Measurements from ENCODE around the gene SMAD2.

Gene SMAD2

DNA sequence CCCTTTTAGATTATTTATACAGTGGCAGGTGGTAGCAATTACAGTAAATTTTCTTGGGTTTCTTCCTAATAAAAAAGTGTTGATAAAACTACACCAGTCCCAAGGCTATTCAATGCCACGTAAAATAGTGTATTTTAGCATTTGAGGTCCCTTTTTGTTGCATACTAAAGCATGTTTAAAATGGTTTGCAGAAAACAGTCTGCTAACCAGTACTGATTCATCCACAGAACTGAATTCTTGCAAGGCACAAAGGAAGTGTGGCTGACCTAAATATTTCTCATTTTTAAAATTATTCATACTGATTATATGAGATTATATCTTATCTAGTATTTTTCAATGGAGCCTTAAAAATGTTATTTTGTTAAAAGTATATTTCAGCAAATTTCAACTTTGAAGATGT lies 98.1 kb downstream of the SMAD2 start:
- no peak for ATAC-seq
- TF ChIP-seq ZNF565 (CRISPR knock-in tag; conservative IDR thresholded peaks at IDR 0.05; ENCODE audit: low read depth) (no peak), BACH2 (CRISPR knock-in tag; IDR thresholded peaks at IDR 0.05; ENCODE audit: borderline replicate concordance) (no peak), ESRRG (CRISPR knock-in tag; IDR thresholded peaks at IDR 0.05) (no peak), PPARA (CRISPR knock-in tag; IDR thresholded peaks at IDR 0.05; ENCODE audit: borderline replicate concordance) (no peak), ZC3H10 (CRISPR knock-in tag; IDR thresholded peaks at IDR 0.05) (no peak), ZFP30 (CRISPR knock-in tag; IDR thresholded peaks at IDR 0.05) (no peak), ISL1 (CRISPR knock-in tag; IDR thresholded peaks at IDR 0.05) (no peak), ZFP3 (CRISPR knock-in tag; IDR thresholded peaks at IDR 0.05) (no peak)
- TF ChIP-seq, protein P1, sequence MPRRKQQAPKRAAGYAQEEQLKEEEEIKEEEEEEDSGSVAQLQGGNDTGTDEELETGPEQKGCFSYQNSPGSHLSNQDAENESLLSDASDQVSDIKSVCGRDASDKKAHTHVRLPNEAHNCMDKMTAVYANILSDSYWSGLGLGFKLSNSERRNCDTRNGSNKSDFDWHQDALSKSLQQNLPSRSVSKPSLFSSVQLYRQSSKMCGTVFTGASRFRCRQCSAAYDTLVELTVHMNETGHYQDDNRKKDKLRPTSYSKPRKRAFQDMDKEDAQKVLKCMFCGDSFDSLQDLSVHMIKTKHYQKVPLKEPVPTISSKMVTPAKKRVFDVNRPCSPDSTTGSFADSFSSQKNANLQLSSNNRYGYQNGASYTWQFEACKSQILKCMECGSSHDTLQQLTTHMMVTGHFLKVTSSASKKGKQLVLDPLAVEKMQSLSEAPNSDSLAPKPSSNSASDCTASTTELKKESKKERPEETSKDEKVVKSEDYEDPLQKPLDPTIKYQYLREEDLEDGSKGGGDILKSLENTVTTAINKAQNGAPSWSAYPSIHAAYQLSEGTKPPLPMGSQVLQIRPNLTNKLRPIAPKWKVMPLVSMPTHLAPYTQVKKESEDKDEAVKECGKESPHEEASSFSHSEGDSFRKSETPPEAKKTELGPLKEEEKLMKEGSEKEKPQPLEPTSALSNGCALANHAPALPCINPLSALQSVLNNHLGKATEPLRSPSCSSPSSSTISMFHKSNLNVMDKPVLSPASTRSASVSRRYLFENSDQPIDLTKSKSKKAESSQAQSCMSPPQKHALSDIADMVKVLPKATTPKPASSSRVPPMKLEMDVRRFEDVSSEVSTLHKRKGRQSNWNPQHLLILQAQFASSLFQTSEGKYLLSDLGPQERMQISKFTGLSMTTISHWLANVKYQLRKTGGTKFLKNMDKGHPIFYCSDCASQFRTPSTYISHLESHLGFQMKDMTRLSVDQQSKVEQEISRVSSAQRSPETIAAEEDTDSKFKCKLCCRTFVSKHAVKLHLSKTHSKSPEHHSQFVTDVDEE (CRISPR knock-in tag; IDR thresholded peaks at IDR 0.05), result no peak

DNA sequence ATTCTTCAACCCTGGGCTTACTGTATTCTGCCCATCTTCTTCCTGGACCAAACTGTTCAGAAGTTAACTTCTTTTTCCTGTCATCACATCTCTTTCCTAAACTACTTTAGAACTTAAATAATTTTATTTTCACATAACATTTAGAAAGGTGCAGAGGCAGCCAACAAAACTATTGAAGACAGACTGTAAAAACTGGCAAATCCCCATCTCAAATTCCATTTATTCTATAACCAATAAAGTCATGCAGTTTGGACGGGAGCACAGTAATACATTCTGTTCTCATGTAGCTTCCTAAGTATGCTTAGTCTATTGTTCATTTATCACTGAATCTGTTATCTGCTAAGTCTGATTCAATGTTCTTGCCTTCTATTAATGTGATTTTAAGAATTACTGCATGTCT lies 99.1 kb downstream of the SMAD2 start:
- ATAC-seq, result no peak
- TF ChIP-seq, protein P2, sequence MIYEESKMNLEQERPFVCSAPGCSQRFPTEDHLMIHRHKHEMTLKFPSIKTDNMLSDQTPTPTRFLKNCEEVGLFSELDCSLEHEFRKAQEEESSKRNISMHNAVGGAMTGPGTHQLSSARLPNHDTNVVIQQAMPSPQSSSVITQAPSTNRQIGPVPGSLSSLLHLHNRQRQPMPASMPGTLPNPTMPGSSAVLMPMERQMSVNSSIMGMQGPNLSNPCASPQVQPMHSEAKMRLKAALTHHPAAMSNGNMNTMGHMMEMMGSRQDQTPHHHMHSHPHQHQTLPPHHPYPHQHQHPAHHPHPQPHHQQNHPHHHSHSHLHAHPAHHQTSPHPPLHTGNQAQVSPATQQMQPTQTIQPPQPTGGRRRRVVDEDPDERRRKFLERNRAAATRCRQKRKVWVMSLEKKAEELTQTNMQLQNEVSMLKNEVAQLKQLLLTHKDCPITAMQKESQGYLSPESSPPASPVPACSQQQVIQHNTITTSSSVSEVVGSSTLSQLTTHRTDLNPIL (CRISPR knock-in tag; IDR thresholded peaks at IDR 0.05; ENCODE audit: low read depth), result no peak
- TF ChIP-seq, protein P3, sequence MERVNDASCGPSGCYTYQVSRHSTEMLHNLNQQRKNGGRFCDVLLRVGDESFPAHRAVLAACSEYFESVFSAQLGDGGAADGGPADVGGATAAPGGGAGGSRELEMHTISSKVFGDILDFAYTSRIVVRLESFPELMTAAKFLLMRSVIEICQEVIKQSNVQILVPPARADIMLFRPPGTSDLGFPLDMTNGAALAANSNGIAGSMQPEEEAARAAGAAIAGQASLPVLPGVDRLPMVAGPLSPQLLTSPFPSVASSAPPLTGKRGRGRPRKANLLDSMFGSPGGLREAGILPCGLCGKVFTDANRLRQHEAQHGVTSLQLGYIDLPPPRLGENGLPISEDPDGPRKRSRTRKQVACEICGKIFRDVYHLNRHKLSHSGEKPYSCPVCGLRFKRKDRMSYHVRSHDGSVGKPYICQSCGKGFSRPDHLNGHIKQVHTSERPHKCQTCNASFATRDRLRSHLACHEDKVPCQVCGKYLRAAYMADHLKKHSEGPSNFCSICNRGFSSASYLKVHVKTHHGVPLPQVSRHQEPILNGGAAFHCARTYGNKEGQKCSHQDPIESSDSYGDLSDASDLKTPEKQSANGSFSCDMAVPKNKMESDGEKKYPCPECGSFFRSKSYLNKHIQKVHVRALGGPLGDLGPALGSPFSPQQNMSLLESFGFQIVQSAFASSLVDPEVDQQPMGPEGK (CRISPR knock-in tag; IDR thresholded peaks at IDR 0.05; ENCODE audit: borderline replicate concordance), result no peak
- TF ChIP-seq ARNTL (CRISPR knock-in tag; IDR thresholded peaks at IDR 0.05; ENCODE audit: borderline replicate concordance, low read depth) (no peak), ISL1 (CRISPR knock-in tag; IDR thresholded peaks at IDR 0.05) (no peak)

DNA sequence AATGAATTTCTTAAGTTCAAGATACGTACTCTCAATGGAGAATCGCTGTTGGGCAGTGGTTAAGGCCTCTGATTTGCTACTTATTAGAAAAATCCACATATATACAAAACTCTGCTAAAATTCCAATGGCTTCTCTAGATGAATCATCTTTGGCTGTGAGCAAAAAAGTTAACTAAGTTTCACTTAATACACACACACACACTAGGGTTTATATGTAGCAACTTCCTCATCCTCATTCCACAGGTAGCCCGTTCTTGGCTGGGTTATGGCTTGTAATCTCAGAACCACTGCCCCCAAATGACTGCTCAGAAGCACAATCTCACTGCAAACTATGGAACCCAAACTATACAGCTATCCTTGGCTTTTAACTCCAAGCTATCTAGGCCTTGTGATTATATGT lies 99.7 kb downstream of the SMAD2 start:
- no peak for ATAC-seq
- TF ChIP-seq, protein P4, sequence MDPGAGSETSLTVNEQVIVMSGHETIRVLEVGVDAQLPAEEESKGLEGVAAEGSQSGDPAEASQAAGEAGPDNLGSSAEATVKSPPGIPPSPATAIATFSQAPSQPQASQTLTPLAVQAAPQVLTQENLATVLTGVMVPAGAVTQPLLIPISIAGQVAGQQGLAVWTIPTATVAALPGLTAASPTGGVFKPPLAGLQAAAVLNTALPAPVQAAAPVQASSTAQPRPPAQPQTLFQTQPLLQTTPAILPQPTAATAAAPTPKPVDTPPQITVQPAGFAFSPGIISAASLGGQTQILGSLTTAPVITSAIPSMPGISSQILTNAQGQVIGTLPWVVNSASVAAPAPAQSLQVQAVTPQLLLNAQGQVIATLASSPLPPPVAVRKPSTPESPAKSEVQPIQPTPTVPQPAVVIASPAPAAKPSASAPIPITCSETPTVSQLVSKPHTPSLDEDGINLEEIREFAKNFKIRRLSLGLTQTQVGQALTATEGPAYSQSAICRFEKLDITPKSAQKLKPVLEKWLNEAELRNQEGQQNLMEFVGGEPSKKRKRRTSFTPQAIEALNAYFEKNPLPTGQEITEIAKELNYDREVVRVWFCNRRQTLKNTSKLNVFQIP (CRISPR knock-in tag; IDR thresholded peaks at IDR 0.05; ENCODE audit: borderline replicate concordance, low read depth), result no peak
- TF ChIP-seq GLIS3 (CRISPR knock-in tag; IDR thresholded peaks at IDR 0.05) (no peak), ZFP30 (CRISPR knock-in tag; IDR thresholded peaks at IDR 0.05) (no peak), ZNF70 (CRISPR knock-in tag; IDR thresholded peaks at IDR 0.05) (no peak), TOX (CRISPR knock-in tag; IDR thresholded peaks at IDR 0.05; ENCODE audit: borderline replicate concordance) (no peak), TCF4 (CRISPR knock-in tag; IDR thresholded peaks at IDR 0.05; ENCODE audit: borderline replicate concordance) (no peak), ZC3H10 (CRISPR knock-in tag; IDR thresholded peaks at IDR 0.05) (no peak), RARB (CRISPR knock-in tag; IDR thresholded peaks at IDR 0.05) (no peak), BACH2 (CRISPR knock-in tag; IDR thresholded peaks at IDR 0.05; ENCODE audit: borderline replicate concordance) (no peak), ISL1 (CRISPR knock-in tag; IDR thresholded peaks at IDR 0.05) (no peak), PPARA (CRISPR knock-in tag; IDR thresholded peaks at IDR 0.05; ENCODE audit: borderline replicate concordance) (no peak), SNAI2 (CRISPR knock-in tag; IDR thresholded peaks at IDR 0.05) (no peak), CSDC2 (CRISPR knock-in tag; IDR thresholded peaks at IDR 0.05) (no peak)
- TF ChIP-seq, protein P5, sequence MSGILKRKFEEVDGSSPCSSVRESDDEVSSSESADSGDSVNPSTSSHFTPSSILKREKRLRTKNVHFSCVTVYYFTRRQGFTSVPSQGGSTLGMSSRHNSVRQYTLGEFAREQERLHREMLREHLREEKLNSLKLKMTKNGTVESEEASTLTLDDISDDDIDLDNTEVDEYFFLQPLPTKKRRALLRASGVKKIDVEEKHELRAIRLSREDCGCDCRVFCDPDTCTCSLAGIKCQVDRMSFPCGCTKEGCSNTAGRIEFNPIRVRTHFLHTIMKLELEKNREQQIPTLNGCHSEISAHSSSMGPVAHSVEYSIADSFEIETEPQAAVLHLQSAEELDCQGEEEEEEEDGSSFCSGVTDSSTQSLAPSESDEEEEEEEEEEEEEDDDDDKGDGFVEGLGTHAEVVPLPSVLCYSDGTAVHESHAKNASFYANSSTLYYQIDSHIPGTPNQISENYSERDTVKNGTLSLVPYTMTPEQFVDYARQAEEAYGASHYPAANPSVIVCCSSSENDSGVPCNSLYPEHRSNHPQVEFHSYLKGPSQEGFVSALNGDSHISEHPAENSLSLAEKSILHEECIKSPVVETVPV (CRISPR knock-in tag; IDR thresholded peaks at IDR 0.05), result no peak
- TF ChIP-seq, protein P1 (CRISPR knock-in tag; IDR thresholded peaks at IDR 0.05), result no peak
- TF ChIP-seq, protein P3 (CRISPR knock-in tag; IDR thresholded peaks at IDR 0.05; ENCODE audit: borderline replicate concordance), result no peak

All from SK-N-SH treated with all-trans-retinoic acid at 6 μM for 48 hours (cell line).